ENCODE measurements around the gene DDX49.

DDX49 gene, protein sequence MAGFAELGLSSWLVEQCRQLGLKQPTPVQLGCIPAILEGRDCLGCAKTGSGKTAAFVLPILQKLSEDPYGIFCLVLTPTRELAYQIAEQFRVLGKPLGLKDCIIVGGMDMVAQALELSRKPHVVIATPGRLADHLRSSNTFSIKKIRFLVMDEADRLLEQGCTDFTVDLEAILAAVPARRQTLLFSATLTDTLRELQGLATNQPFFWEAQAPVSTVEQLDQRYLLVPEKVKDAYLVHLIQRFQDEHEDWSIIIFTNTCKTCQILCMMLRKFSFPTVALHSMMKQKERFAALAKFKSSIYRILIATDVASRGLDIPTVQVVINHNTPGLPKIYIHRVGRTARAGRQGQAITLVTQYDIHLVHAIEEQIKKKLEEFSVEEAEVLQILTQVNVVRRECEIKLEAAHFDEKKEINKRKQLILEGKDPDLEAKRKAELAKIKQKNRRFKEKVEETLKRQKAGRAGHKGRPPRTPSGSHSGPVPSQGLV
- total RNA-seq: 43.0 to 45.7 reads per million in 2 donors

GRCh38 chr19:18919086-18919899 lies at the start of gene DDX49, which contains the start of gene COPE:
DDX49 (plus strand) TSS chr19:18919715; CDS start chr19:18919742, 27 bp downstream.
COPE (minus strand) TSS chr19:18919387; CDS start chr19:18919348, 39 bp downstream.
- DNase-seq: peak; percentile 93

- no peak for DNase-seq
These were observed 49.6 kb upstream of the DDX49 start for GRCh38 chr19:18869781-18870530.

- no peak for DNase-seq
These were observed 48.9 kb upstream of the DDX49 start for GRCh38 chr19:18870531-18871172.

- no peak for DNase-seq
These were observed 48.0 kb upstream of the DDX49 start for GRCh38 chr19:18871543-18871942.

- DNase-seq: no peak
These were observed 43.8 kb upstream of the DDX49 start for GRCh38 chr19:18875726-18876125.

DNA sequence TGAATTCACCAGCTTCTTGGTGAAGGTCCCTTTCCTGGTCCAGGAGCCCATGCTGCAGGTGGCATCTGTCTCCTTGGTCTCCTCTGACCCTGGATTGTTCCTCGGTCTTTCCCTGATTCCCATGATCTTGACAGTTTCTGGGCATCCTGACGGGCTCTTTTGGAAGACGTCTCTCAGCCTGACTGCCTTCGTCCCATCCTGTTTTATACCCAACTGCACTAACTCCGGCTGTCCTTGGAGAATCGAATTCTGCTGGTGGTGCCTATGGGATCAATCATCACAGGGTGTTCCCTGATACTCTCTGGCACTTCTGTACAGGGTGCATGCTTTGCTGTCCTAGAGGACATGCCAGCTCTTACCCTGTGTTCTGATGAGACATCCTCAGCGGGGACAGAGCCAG lies 42.6 kb upstream of the DDX49 start:
- DNase-seq: no peak

DNA sequence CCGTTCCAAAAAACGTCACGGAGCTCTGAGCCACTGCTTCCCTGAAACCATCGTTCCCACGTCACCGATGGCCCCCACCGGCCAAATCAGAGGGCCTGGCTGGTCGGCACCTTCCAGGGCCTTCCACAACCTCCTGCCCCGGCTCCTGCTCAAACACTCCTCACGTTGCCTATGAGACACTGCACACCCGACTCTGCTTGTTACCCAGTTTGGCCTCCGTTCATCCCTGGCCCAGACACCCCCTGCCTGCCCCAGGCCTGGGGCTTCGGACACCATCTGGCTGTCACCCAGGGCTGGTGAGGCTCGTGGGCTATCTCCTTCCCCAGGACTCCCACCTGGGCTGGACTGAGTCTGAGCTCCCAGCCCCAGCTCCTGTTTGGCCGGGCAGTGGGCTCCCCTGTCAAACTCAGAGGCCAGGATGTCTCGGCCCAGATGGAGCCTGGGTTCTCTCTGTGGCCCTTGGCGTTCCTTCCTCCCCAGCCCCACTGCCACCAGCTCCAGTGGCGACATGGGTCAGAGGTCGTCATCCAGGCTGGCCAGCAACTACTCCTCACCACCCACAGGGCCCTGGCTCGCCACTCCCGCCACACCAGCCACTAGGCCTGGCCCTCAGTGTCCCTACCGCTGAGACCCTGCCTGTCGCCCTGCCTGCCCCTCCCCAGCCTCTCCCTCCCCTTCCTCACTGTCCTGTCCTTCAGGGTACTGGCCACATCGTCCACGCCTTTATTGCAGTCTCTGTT lies 41.3 kb upstream of the DDX49 start:
- DNase-seq: no peak

DNA sequence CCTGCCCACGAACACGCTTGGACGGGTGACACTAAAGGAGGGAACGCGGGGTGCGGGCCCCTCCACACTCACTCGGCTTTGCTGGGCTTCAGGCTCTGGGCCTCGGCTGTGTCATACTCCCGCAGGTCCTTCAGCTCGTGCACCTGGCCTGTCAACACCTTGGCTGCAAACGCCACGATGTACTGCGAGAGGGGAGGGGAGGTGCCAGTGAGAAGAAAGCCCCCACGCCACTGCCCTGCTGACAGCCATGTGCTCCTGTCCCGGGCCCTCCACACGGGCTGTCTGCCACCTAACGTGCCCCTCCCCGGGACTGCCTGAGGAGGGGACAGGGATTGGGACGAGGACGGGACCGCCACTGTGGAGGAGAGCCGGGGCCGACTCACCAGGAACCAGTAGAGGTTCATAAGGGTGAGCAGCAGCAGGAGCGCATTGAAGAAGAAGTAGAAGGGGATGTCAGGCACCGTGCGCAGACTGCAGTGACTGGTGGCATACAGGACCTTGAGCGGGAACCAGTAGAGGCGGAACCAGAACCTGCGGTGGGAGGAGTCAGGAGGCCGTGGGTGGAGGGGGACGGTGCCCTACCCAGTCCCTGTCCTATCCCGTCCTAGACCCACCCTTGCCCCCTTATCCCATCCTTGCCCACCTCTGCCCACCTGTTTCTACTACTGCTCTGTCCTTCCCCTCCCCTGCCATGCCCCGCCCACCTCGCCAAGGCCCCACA lies 40.5 kb upstream of the DDX49 start:
- DNase-seq: no peak

DNA sequence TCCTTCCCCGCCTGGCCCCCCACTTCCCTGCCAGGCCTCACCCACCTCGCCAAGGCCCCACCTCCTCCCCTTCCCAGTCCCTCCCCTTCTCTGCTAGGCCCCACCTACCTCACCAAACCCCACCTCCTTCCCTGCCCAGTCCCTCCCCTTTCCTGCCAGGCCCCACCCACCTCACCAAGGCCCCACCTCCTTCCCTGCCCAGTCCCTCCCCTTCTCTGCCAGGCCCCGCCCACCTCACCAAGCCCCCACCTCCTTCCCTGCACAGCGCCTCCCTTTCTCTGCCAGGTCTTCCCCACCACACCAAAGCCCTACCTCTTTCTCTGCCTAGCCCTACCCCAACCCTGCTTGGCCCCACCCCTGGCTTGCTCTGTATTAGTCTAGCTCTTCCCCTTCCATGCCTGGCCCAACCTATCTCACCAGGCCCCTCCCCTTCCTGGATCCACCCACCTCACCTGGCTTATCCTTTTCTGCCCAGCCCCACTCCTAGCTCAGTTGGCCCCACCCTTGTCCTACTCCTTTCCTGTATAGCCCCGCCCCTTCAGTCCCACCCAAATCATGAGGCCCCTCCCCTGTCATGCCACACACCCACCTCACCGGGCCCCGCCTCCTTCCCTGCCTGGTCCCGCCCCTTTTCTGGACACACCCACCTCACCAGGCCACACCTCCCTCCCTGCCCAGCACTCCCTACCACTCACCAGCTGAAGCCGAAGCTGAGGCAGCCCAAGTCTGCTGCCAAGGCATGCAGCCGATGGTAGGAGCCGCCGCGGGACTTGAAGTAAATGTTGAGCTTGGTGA lies 39.7 kb upstream of the DDX49 start:
- no peak for DNase-seq

DNA sequence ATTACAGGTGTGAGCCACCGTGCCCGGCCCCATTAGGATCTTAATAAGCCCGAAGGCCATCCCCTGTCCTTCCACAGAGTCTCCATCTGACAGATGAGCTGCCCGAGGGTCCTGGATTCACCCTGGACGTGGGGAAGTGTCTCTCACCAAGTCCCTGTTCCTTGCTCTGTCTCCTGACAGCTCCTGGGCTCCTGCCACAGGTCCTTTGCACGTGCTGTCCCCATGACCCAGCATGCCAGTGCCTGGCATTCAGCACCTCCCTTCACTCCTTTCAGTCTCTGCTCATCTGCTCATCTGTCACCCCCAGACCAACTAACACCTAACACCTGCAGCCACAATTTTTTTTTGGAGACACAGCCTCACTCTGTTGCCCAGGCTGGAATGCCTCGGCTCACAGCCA lies 38.0 kb upstream of the DDX49 start:
- no peak for DNase-seq

DNA sequence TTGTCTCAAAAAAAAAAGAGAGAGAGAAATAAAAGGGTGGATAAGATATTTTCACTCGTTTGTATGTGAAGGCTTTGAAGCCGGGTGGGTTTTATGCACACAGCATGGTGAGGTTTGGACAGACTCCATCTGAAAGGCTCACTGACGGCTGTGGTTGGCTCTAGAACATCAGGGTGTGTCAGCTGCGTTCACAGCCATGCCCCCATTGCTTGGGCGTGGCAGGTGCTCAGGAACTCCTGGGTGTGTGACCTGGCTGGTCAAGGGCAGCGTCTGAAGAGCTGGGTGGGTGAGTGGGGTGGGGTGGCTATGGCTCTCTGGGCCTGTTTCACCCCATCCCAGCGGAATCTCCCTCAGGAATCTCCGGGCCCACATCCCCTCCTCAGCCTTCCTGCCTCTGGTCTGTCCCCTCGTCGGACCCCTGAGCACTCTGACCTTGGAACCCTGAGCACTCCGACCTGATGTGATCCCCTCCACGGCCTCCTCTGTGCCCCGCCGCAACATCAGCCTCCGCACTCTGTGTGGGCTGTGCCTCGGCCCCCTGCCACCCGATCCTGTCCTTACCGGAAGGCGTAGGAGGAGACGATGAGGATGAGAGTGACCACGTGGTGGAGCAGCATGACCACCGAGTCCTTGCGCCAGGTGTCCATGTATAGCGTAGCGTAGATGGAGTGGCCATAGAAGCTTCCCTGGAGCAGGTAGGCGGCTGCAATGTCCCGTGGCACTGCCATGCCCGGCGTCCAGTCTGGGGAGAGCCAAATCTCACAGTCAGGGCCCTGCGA lies 35.8 kb upstream of the DDX49 start:
- DNase-seq: no peak

- no peak for DNase-seq
These were observed 32.5 kb upstream of the DDX49 start for GRCh38 chr19:18886972-18887371.

DNA sequence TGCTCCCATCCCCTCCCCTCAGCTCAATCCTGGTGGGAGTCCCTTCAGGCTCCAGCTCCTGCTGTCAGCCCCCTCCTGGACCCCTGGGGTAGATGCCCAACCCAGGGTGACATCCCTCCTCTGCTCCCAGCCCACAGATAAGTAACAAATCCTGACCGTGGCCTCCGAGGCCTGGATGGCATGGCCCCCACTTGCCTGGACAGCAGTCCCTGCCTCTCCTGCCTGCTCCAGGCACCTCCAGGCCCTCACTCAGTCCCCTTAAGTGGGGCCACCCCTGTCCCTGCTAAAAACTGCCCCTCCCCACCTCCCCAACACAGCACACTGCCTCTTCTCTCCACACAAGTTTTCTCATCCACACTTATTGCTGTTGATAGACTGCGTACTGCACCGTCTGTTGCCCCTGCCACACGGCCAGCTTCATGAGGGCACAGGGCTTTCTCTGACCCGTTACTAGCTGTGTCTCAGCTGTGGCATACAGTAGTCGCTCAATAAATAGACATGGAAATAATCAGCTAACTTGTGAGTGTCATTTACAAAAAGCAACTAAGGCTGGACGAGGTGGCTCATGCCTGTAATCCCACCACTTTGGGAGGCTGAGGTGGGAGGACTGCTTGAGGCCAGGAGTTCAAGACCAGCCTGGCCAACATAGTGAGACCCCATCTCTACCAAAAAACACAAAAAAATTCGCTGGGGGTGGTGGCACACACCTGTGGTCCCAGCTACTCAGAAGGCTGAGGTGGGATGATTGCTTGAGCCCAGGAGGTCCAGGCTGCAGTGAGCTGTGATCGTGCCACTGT lies 29.4 kb upstream of the DDX49 start:
- DNase-seq: no peak

DNA sequence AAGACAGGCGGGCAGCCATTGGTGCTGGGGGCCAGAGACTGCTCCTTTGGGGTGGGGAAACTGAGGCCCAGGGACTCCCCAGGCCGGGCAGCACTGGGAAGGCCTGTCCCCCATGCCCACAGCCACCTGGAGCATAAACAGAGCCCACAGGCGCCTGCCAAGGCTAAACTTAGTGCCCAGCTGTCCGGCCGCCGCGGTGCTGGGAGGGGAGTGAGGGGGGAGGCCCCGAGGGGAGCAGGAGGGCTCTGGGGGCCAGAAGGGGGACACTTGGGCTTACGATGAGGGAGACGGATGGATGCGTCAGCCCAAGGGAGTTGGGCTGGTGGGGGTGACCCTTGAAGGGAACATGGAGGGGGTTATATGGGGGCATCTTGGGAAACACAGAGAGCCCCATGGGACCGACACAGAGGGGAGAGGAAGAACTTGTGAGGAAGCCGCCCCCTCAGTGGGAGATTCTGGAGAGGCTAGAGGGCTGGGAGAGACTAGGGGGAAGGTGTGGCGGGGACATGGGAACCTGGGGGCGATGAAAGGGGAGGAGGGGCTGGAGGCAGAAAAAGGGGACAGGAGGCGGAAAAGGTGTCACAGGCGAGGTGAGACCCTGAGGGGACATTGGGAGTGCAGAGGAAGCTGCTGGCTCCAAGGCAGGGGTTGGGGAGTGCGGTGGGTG lies 25.8 kb upstream of the DDX49 start:
- no peak for DNase-seq

GRCh38 chr19:18894254-18895037 lies 25.1 kb upstream of the DDX49 start:
- DNase-seq: no peak

- no peak for DNase-seq
These were observed 24.3 kb upstream of the DDX49 start for GRCh38 chr19:18895038-18895823.
